ENCODE results near the gene SULT1C3.

GRCh38 chr2:108260773-108261172 is 21.0 kb downstream of the SULT1C3 start:
- TF ChIP-seq GLIS3 (CRISPR knock-in tag; IDR thresholded peaks at IDR 0.05): no peak
- TF ChIP-seq CREB5 (CRISPR knock-in tag; IDR thresholded peaks at IDR 0.05; ENCODE audit: low read depth): no peak
- TF ChIP-seq RARB (CRISPR knock-in tag; IDR thresholded peaks at IDR 0.05): no peak
- TF ChIP-seq, protein P1, sequence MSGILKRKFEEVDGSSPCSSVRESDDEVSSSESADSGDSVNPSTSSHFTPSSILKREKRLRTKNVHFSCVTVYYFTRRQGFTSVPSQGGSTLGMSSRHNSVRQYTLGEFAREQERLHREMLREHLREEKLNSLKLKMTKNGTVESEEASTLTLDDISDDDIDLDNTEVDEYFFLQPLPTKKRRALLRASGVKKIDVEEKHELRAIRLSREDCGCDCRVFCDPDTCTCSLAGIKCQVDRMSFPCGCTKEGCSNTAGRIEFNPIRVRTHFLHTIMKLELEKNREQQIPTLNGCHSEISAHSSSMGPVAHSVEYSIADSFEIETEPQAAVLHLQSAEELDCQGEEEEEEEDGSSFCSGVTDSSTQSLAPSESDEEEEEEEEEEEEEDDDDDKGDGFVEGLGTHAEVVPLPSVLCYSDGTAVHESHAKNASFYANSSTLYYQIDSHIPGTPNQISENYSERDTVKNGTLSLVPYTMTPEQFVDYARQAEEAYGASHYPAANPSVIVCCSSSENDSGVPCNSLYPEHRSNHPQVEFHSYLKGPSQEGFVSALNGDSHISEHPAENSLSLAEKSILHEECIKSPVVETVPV (CRISPR knock-in tag; IDR thresholded peaks at IDR 0.05): no peak
- no peak for TF ChIP-seq ZNF565 (CRISPR knock-in tag; conservative IDR thresholded peaks at IDR 0.05; ENCODE audit: low read depth)

Measured in SK-N-SH treated with all-trans-retinoic acid at 6 μM for 48 hours (cell line).